WTC11 (cell line): Measurements from ENCODE around the gene COX17. TPM values are rescaled to one million over a fixed set of nuclear protein-coding genes. Genes with fewer than 3 reads are reported as not detected.

ENCODE experiments used
- ATAC-seq: fragments of 200-7000 bp; cut with Tn5 transposase; 2 replicates; pipeline ENCODE4 v1.10.0; 2021; ENCODE audit warnings: mild to moderate bottlenecking, moderate library complexity
- Bru-seq: library from RNA; stranded (reverse); fragments of 400-500 nt; gene quantifications from one replicate; lab custom pipeline; 2021; lab: Mats Ljungman, UMichigan
- CTCF ChIA-PET: fragments of 300-600 bp; sonication (Branson Sonifier 250); formaldehyde crosslinking; loops from one replicate; lab custom pipeline; 2021; ENCODE audit warnings: antibody characterized with exemption; lab: Charles Lee
- POLR2A ChIA-PET: fragments of 350-600 bp; sonication (Branson Sonifier 250); formaldehyde crosslinking; loops from one replicate; lab custom pipeline; 2021; ENCODE audit warnings: antibody characterized with exemption; lab: Charles Lee
- DNase-seq: peaks from one replicate; pipeline ENCODE4 v3.0.0; 2021; ENCODE audit warnings: low spot score
- H3K27ac Mint-ChIP-seq: 2 replicates; pipeline ENCODE4 v1.8.0; 2021; ENCODE audit warnings: mixed read lengths
- H3K27me3 Mint-ChIP-seq: 2 replicates; pipeline ENCODE4 v1.8.0; 2021; ENCODE audit warnings: low read depth, mild to moderate bottlenecking, moderate library complexity, mixed read lengths
- H3K36me3 Mint-ChIP-seq: 2 replicates; pipeline ENCODE4 v1.8.0; 2021; ENCODE audit warnings: mixed read lengths
- H3K4me1 Mint-ChIP-seq: 2 replicates; pipeline ENCODE4 v1.8.0; 2022; ENCODE audit warnings: mixed read lengths
- H3K4me3 Mint-ChIP-seq: 2 replicates; pipeline ENCODE4 v1.8.0; 2021; ENCODE audit warnings: mild to moderate bottlenecking, moderate library complexity, mixed read lengths
- H3K9me3 Mint-ChIP-seq: 2 replicates; pipeline ENCODE4 v1.8.0; 2021; ENCODE audit warnings: mixed read lengths
- CREB1 ChIP-seq: sonication (generic); formaldehyde crosslinking; IDR thresholded peaks from 2 replicates; pipeline ENCODE4 v1.8.0; 2023; ENCODE audit warnings: mild to moderate bottlenecking, missing genetic modification reagents
- CREM ChIP-seq: sonication (generic); formaldehyde crosslinking; IDR thresholded peaks from 2 replicates; pipeline ENCODE4 v1.8.1; 2022; ENCODE audit warnings: mild to moderate bottlenecking, missing genetic modification reagents, moderate library complexity
- ETV6 ChIP-seq: sonication (generic); formaldehyde crosslinking; IDR thresholded peaks from 2 replicates; pipeline ENCODE4 v1.8.1; 2022; ENCODE audit warnings: mild to moderate bottlenecking, missing genetic modification reagents
- FOXP1 ChIP-seq: sonication (generic); formaldehyde crosslinking; IDR thresholded peaks from 2 replicates; pipeline ENCODE4 v1.8.0; 2022; ENCODE audit warnings: missing genetic modification reagents, mild to moderate bottlenecking, moderate library complexity, borderline replicate concordance
- GABPB1 ChIP-seq: sonication (generic); formaldehyde crosslinking; IDR thresholded peaks from 2 replicates; pipeline ENCODE4 v1.8.1; 2023; ENCODE audit warnings: mild to moderate bottlenecking, missing genetic modification reagents
- GRHL2 ChIP-seq: fragments of 250-450 bp; sonication (Bioruptor Pico); IDR thresholded peaks from 2 replicates; pipeline ENCODE4 v1.8.0; 2022; ENCODE audit warnings: mild to moderate bottlenecking, moderate library complexity; ENCODE audit not compliant: insufficient replicate concordance, severe bottlenecking
- MYBL2 ChIP-seq: sonication (generic); formaldehyde crosslinking; IDR thresholded peaks from 2 replicates; pipeline ENCODE4 v1.8.1; 2023; ENCODE audit warnings: mild to moderate bottlenecking, moderate library complexity, missing genetic modification reagents
- NR2C2 ChIP-seq: sonication (generic); formaldehyde crosslinking; IDR thresholded peaks from 2 replicates; pipeline ENCODE4 v1.8.0; 2022; ENCODE audit warnings: mild to moderate bottlenecking, missing genetic modification reagents
- SP1 ChIP-seq: sonication (generic); formaldehyde crosslinking; conservative IDR thresholded peaks from 2 replicates; pipeline ENCODE4 v1.8.1; 2022; ENCODE audit warnings: missing genetic modification reagents
- TEAD1 ChIP-seq: sonication (generic); formaldehyde crosslinking; IDR thresholded peaks from 2 replicates; pipeline ENCODE4 v1.8.0; 2022; ENCODE audit warnings: mild to moderate bottlenecking, missing genetic modification reagents
- ZBTB21 ChIP-seq: sonication (generic); formaldehyde crosslinking; IDR thresholded peaks from 2 replicates; pipeline ENCODE4 v1.8.1; 2023; ENCODE audit warnings: mild to moderate bottlenecking, missing genetic modification reagents, borderline replicate concordance
- ZNF232 ChIP-seq: sonication (generic); formaldehyde crosslinking; IDR thresholded peaks from 2 replicates; pipeline ENCODE4 v1.8.0; 2022; ENCODE audit warnings: mild to moderate bottlenecking, missing genetic modification reagents
- long read RNA-seq, 3 experiments: library from RNA in 1 of 3; library from capped mRNA in 1 of 3; library from polyadenylated mRNA in 1 of 3; unstranded in 2 of 3; stranded (forward) in 1 of 3; transcript quantifications; one replicate each; pipeline ENCODE4 v2.0.0, GENCODE V29; 2021
- total RNA-seq: library from RNA; stranded (reverse); gene quantifications from 3 replicates; pipeline ENCODE4 v1.2.3, GENCODE V29; 2021
- TF ChIP-seq, protein P1 (sequence below): sonication (generic); formaldehyde crosslinking; IDR thresholded peaks from 2 replicates; pipeline ENCODE4 v1.8.0; 2022; ENCODE audit warnings: mild to moderate bottlenecking, missing genetic modification reagents
- TF ChIP-seq, protein P2 (sequence below): sonication (generic); formaldehyde crosslinking; conservative IDR thresholded peaks from 2 replicates; pipeline ENCODE4 v1.8.1; 2023; ENCODE audit warnings: mild to moderate bottlenecking, low read depth, missing genetic modification reagents, moderate library complexity
- TF ChIP-seq, protein P3 (sequence below): sonication (generic); formaldehyde crosslinking; IDR thresholded peaks from 2 replicates; pipeline ENCODE4 v1.8.1; 2023; ENCODE audit warnings: mild to moderate bottlenecking, missing genetic modification reagents, borderline replicate concordance
- TF ChIP-seq, protein P4 (sequence below): fragments of 200-600 bp; IDR thresholded peaks from 2 replicates; pipeline ENCODE4 v1.8.0; 2022; ENCODE audit warnings: antibody characterized with exemption
- TF ChIP-seq, protein P5 (sequence below): sonication (generic); formaldehyde crosslinking; IDR thresholded peaks from 2 replicates; pipeline ENCODE4 v1.8.0; 2022; ENCODE audit warnings: mild to moderate bottlenecking, missing genetic modification reagents
- TF ChIP-seq, protein P6 (sequence below): sonication (generic); formaldehyde crosslinking; IDR thresholded peaks from 2 replicates; pipeline ENCODE4 v1.8.1; 2022; ENCODE audit warnings: mild to moderate bottlenecking, moderate library complexity, missing genetic modification reagents

Gene COX17, protein sequence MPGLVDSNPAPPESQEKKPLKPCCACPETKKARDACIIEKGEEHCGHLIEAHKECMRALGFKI
- total RNA-seq: 49.7 to 56.0 TPM (median 50.3 TPM) in 3 replicates
- Bru-seq, nascent RNA: percentile 97 among the genes with signal in this experiment
- long read RNA-seq, experiment 1, transcript COX17-201 (3 exons, 684 nt): major isoform, 130 of 139 reads
- long read RNA-seq, experiment 1, partial matches to known transcripts: 0 of 139 reads
- long read RNA-seq, experiment 1, other reads (novel, unspliced or antisense): 2 of 139 reads
- long read RNA-seq, experiment 2, transcript COX17-201 (3 exons, 684 nt): major isoform, 92 of 125 reads
- long read RNA-seq, experiment 2, partial matches to known transcripts: 0 of 125 reads
- long read RNA-seq, experiment 2, other reads (novel, unspliced or antisense): 30 of 125 reads
- long read RNA-seq, experiment 3, transcript COX17-201 (3 exons, 684 nt): major isoform, 7 of 9 reads
- long read RNA-seq, experiment 3, partial matches to known transcripts: 0 of 9 reads
- long read RNA-seq, experiment 3, other reads (novel, unspliced or antisense): 0 of 9 reads

DNA sequence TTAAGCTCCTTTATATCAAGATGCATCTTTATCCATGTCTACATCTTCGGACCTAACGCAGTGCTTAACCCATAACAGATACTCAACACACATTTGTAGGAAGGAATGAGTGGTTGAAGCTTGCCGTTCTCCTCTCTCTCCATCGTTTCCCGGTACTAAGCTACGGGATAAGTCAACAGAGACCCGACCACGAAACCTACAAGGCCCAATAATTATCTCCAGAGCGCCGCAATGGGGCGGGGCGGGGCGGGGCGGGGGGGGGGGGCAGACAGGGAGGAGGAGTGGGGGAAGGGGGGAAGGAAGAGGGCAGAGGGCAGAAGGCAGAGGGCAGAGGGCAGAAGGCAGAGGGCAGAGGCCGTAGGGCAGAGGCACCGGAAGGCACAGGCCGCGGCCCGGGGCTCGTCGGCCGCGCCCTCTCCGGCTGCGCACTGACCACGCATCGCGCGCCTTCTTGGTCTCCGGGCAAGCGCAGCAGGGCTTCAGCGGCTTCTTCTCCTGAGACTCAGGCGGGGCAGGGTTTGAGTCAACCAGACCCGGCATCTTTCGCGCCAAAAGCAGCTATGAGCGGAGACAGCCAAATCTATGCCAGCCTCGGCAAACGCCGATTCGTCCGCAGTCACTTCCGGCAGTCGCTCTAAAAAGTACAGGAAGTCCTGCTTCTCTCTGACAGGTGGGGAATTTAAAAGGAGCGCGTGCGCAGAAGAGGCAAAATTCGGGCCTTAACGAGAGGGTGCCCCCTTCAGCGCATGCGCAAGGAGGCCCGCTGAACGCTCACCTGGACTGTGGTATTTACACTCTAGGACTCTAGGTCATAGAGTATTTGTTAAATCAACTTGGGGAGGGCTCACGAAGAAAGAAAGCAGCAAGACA is at the start of gene COX17:
Gene COX17 (minus strand): TSS at position 636 of the 870 bp plus-strand sequence. CDS start 96 bp downstream, at position 540.
- DNase-seq (peak; percentile 96), ATAC-seq (peak; percentile 90)
- peaks cover 20% of the 10 kb centered on the region for H3K4me1 Mint-ChIP-seq
- peak within 1 kb of the TSS; percentile 96 for H3K27ac Mint-ChIP-seq
- no peaks in the 10 kb centered on the region for H3K9me3 Mint-ChIP-seq
- H3K36me3 Mint-ChIP-seq: peaks cover 25% of the 10 kb centered on the region
- peaks cover 4% of the 10 kb centered on the region; the same call in 1 of the 2 replicates for H3K27me3 Mint-ChIP-seq
- POLR2A ChIA-PET: interaction anchor here (0.5 to 1.0 kb wide), 2 partner anchors 26 to 226 kb away, joined by 3 to 4 read pairs; partner anchors contain the start of gene CFAP91
- CTCF ChIA-PET: interaction anchor here (2.2 kb wide), 1 partner anchor 76 kb away, joined by 9 read pairs; no protein-coding TSS in a partner anchor
- TF ChIP-seq CREM (CRISPR knock-in tag) (0 out of 2 replicates have a peak, but pooled peaks have one; percentile 31), TEAD1 (CRISPR knock-in tag) (0 out of 2 replicates have a peak, but pooled peaks have one; percentile 47), ZBTB21 (CRISPR knock-in tag) (peak; percentile 27; the same call in 1 of the 2 replicates), NR2C2 (CRISPR knock-in tag) (peak; percentile 92), ETV6 (CRISPR knock-in tag) (peak; percentile 76), ZNF232 (0 out of 2 replicates have a peak, but pooled peaks have one; percentile 23), SP1 (CRISPR knock-in tag) (peak; percentile 57; the same call in 1 of the 2 replicates), CREB1 (0 out of 2 replicates have a peak, but pooled peaks have one; percentile 29), MYBL2 (CRISPR knock-in tag) (peak; percentile 94), GABPB1 (peak; percentile 54), GRHL2 (CRISPR knock-in tag) (no peak), FOXP1 (CRISPR knock-in tag) (0 out of 2 replicates have a peak, but pooled peaks have one; percentile 57)
- TF ChIP-seq, protein P1, sequence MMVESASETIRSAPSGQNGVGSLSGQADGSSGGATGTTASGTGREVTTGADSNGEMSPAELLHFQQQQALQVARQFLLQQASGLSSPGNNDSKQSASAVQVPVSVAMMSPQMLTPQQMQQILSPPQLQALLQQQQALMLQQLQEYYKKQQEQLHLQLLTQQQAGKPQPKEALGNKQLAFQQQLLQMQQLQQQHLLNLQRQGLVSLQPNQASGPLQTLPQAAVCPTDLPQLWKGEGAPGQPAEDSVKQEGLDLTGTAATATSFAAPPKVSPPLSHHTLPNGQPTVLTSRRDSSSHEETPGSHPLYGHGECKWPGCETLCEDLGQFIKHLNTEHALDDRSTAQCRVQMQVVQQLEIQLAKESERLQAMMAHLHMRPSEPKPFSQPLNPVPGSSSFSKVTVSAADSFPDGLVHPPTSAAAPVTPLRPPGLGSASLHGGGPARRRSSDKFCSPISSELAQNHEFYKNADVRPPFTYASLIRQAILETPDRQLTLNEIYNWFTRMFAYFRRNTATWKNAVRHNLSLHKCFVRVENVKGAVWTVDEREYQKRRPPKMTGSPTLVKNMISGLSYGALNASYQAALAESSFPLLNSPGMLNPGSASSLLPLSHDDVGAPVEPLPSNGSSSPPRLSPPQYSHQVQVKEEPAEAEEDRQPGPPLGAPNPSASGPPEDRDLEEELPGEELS (CRISPR knock-in tag): peak; percentile 66; the same call in 1 of the 2 replicates
- TF ChIP-seq, protein P2, sequence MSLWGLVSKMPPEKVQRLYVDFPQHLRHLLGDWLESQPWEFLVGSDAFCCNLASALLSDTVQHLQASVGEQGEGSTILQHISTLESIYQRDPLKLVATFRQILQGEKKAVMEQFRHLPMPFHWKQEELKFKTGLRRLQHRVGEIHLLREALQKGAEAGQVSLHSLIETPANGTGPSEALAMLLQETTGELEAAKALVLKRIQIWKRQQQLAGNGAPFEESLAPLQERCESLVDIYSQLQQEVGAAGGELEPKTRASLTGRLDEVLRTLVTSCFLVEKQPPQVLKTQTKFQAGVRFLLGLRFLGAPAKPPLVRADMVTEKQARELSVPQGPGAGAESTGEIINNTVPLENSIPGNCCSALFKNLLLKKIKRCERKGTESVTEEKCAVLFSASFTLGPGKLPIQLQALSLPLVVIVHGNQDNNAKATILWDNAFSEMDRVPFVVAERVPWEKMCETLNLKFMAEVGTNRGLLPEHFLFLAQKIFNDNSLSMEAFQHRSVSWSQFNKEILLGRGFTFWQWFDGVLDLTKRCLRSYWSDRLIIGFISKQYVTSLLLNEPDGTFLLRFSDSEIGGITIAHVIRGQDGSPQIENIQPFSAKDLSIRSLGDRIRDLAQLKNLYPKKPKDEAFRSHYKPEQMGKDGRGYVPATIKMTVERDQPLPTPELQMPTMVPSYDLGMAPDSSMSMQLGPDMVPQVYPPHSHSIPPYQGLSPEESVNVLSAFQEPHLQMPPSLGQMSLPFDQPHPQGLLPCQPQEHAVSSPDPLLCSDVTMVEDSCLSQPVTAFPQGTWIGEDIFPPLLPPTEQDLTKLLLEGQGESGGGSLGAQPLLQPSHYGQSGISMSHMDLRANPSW: no peak
- TF ChIP-seq, protein P3, sequence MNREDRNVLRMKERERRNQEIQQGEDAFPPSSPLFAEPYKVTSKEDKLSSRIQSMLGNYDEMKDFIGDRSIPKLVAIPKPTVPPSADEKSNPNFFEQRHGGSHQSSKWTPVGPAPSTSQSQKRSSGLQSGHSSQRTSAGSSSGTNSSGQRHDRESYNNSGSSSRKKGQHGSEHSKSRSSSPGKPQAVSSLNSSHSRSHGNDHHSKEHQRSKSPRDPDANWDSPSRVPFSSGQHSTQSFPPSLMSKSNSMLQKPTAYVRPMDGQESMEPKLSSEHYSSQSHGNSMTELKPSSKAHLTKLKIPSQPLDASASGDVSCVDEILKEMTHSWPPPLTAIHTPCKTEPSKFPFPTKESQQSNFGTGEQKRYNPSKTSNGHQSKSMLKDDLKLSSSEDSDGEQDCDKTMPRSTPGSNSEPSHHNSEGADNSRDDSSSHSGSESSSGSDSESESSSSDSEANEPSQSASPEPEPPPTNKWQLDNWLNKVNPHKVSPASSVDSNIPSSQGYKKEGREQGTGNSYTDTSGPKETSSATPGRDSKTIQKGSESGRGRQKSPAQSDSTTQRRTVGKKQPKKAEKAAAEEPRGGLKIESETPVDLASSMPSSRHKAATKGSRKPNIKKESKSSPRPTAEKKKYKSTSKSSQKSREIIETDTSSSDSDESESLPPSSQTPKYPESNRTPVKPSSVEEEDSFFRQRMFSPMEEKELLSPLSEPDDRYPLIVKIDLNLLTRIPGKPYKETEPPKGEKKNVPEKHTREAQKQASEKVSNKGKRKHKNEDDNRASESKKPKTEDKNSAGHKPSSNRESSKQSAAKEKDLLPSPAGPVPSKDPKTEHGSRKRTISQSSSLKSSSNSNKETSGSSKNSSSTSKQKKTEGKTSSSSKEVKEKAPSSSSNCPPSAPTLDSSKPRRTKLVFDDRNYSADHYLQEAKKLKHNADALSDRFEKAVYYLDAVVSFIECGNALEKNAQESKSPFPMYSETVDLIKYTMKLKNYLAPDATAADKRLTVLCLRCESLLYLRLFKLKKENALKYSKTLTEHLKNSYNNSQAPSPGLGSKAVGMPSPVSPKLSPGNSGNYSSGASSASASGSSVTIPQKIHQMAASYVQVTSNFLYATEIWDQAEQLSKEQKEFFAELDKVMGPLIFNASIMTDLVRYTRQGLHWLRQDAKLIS (CRISPR knock-in tag): no peak
- TF ChIP-seq, protein P4, sequence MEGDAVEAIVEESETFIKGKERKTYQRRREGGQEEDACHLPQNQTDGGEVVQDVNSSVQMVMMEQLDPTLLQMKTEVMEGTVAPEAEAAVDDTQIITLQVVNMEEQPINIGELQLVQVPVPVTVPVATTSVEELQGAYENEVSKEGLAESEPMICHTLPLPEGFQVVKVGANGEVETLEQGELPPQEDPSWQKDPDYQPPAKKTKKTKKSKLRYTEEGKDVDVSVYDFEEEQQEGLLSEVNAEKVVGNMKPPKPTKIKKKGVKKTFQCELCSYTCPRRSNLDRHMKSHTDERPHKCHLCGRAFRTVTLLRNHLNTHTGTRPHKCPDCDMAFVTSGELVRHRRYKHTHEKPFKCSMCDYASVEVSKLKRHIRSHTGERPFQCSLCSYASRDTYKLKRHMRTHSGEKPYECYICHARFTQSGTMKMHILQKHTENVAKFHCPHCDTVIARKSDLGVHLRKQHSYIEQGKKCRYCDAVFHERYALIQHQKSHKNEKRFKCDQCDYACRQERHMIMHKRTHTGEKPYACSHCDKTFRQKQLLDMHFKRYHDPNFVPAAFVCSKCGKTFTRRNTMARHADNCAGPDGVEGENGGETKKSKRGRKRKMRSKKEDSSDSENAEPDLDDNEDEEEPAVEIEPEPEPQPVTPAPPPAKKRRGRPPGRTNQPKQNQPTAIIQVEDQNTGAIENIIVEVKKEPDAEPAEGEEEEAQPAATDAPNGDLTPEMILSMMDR: no peak
- TF ChIP-seq, protein P5, sequence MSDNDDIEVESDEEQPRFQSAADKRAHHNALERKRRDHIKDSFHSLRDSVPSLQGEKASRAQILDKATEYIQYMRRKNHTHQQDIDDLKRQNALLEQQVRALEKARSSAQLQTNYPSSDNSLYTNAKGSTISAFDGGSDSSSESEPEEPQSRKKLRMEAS (CRISPR knock-in tag): peak; percentile 52; the same call in 1 of the 2 replicates
- TF ChIP-seq, protein P6, sequence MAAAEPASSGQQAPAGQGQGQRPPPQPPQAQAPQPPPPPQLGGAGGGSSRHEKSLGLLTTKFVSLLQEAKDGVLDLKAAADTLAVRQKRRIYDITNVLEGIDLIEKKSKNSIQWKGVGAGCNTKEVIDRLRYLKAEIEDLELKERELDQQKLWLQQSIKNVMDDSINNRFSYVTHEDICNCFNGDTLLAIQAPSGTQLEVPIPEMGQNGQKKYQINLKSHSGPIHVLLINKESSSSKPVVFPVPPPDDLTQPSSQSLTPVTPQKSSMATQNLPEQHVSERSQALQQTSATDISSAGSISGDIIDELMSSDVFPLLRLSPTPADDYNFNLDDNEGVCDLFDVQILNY: 0 out of 2 replicates have a peak, but pooled peaks have one; percentile 37
- H3K4me3 Mint-ChIP-seq: peak within 1 kb of the TSS; percentile 97
